ENCODE results near the gene PSME1.

- no peak for TF ChIP-seq POLR2A (IDR thresholded peaks at IDR 0.05; ENCODE audit: low read depth, low read length)
- no peak for TF ChIP-seq POLR2AphosphoS5 (IDR thresholded peaks at IDR 0.05; ENCODE audit: low read depth, low read length)
Observed at GRCh38 chr14:24126939-24127338, 9.1 kb upstream of the PSME1 start.
